ENCODE results near the gene CATSPERZ. TPM values are rescaled to one million over a fixed set of nuclear protein-coding genes. Genes with fewer than 3 reads are reported as not detected.

The CATSPERZ gene
- total and polyA plus RNA-seq, 8 donors = 0.18 to 11.3 (median 3.5) TPM; not detected in 4

DNA sequence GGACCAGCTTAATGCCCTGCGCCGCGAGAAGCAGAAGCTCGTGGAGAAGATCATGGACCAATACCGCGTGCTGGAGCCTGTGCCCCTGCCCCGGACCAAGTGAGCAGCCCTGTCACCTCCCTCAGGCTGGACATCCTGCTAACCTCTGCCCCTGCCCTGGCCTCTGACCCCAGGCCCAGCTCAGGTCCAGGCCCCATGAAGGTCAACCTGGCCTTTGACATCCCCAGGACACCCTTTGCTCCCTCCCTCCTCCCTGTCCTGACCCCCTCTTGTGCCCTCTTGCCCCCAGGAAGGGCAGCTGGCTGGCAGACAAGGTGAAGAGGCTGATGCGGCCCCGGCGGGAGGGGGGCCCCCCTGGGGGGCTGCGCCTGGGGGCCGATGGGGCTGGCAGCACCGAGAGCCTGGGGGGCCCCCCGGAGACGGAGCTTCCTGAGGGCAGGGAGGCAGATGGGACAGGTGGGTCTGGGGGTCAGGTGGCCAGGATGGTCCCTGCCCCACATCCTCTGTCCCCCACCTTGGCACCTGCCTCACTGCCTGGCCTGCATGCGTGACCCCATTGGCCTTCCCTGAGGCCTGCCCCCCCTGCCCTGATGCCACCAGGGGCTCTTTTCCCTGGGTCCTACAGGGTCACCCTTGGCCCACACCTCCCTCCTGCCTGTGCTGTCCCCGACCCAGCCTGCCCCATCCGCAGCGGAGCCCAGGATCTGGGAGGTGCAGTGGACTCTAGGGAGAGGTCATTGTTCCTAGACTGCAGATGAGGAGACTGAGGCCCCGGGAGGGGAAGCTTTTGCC lies 53.8 kb downstream of the CATSPERZ start:
- no peak overlapping the region for H3K27ac ChIP-seq
- H3K4me1 ChIP-seq = peaks cover 23 to 47% (median 35%) of the 10 kb centered on the region in 4 donors
- no peaks in the 10 kb centered on the region for H3K9me3 ChIP-seq
- peak in 1 of 2 donors; percentile 13 for DNase-seq
- H3K27me3 ChIP-seq = no peaks in the 10 kb centered on the region
- intact Hi-C loops (cut with DNase I; ENCODE audit: low total_unique reads) = no loop called here
- WGBS, 5 donors = 82 to 88% (median 86%) methylated on average over 12 to 20 of the region's 20 CpGs
- no peak overlapping the region for H3K4me3 ChIP-seq
- no peak for TF ChIP-seq EP300 (IDR thresholded peaks at IDR 0.05)
- peaks cover 0 to 10% (median 0%) of the 10 kb centered on the region in 4 donors for H3K36me3 ChIP-seq

Small RNA genes within 50 kb of the gene (small RNA-seq; reads per million reads assigned to genes)
- gene MIR7155 = 0.10 to 0.83 (median 0.41) reads per million in 4 donors
- gene RF00019 = 0 reads per million in 4 donors

Other genes starting within 250 kb of the CATSPERZ start
- 10 to 100 TPM; 18.0 to 52.1 (median 41.2) TPM for gene MACROD1, start 134.2 kb upstream of the CATSPERZ start, total RNA-seq
- 100 to 1,000 TPM in 2 of 3 donors, 10 to 100 TPM in 1; 59.1 to 283 (median 156) TPM for gene MACROD1, start 134.2 kb upstream of the CATSPERZ start, polyA plus RNA-seq
- 100 to 1,000 TPM in 1 of 5 donors, 10 to 100 TPM in 4; 27.4 to 259 (median 68.1) TPM for gene STIP1, start 114.2 kb upstream of the CATSPERZ start, total RNA-seq
- 10 to 100 TPM; 51.5 to 56.2 (median 53.2) TPM for gene STIP1, start 114.2 kb upstream of the CATSPERZ start, polyA plus RNA-seq
- 10 to 100 TPM; 11.9 to 30.3 (median 17.9) TPM for gene FERMT3, start 93.6 kb upstream of the CATSPERZ start, total RNA-seq
- 10 to 100 TPM; 12.4 to 31.9 (median 19.5) TPM for gene FERMT3, start 93.6 kb upstream of the CATSPERZ start, polyA plus RNA-seq
- 100 to 1,000 TPM in 2 of 5 donors, 10 to 100 TPM in 3; 15.2 to 425 (median 63.8) TPM for gene TRPT1, start 74.2 kb upstream of the CATSPERZ start, total RNA-seq
- 10 to 100 TPM; 75.8 to 83.5 (median 79.7) TPM for gene TRPT1, start 74.2 kb upstream of the CATSPERZ start, polyA plus RNA-seq
- gene NUDT22, start 74.1 kb upstream of the CATSPERZ start, total RNA-seq = 100 to 1,000 TPM in 4 of 5 donors, 10 to 100 TPM in 1; 35.1 to 363 (median 124) TPM
- gene NUDT22, start 74.1 kb upstream of the CATSPERZ start, polyA plus RNA-seq = 100 to 1,000 TPM in 1 of 3 donors, 10 to 100 TPM in 2; 62.4 to 143 (median 76.2) TPM
- gene DNAJC4, start 69.8 kb upstream of the CATSPERZ start, total RNA-seq = 10 to 100 TPM in 4 of 5 donors, 1 to 10 TPM in 1; 8.3 to 61.8 (median 14.9) TPM
- gene DNAJC4, start 69.8 kb upstream of the CATSPERZ start, polyA plus RNA-seq = 100 to 1,000 TPM in 2 of 3 donors, 10 to 100 TPM in 1; 69.8 to 115 (median 106) TPM
- gene VEGFB, start 65.8 kb upstream of the CATSPERZ start, total RNA-seq = 100 to 1,000 TPM in 1 of 5 donors, 10 to 100 TPM in 3, 1 to 10 TPM in 1; 2.9 to 167 (median 17.4) TPM
- gene VEGFB, start 65.8 kb upstream of the CATSPERZ start, polyA plus RNA-seq = 100 to 1,000 TPM in 1 of 3 donors, 10 to 100 TPM in 2; 86.4 to 132 (median 97.7) TPM
- gene FKBP2, start 59.3 kb upstream of the CATSPERZ start, total RNA-seq = 10 to 100 TPM; 15.2 to 66.8 (median 47.7) TPM
- 100 to 1,000 TPM; 140 to 257 (median 251) TPM for gene FKBP2, start 59.3 kb upstream of the CATSPERZ start, polyA plus RNA-seq
- 100 to 1,000 TPM in 1 of 5 donors, 10 to 100 TPM in 4; 39.3 to 179 (median 65.9) TPM for gene PPP1R14B, start 53.4 kb upstream of the CATSPERZ start, total RNA-seq
- 100 to 1,000 TPM in 2 of 3 donors, 10 to 100 TPM in 1; 80.6 to 234 (median 190) TPM for gene PPP1R14B, start 53.4 kb upstream of the CATSPERZ start, polyA plus RNA-seq
- 100 to 1,000 TPM in 1 of 5 donors, 10 to 100 TPM in 4; 14.0 to 154 (median 27.4) TPM for gene PLCB3, start 48.8 kb upstream of the CATSPERZ start, total RNA-seq
- gene PLCB3, start 48.8 kb upstream of the CATSPERZ start, polyA plus RNA-seq = 10 to 100 TPM; 12.2 to 14.3 (median 14.1) TPM
- 100 to 1,000 TPM in 1 of 5 donors, 10 to 100 TPM in 4; 40.4 to 343 (median 70.1) TPM for gene BAD, start 15.7 kb upstream of the CATSPERZ start, total RNA-seq
- gene BAD, start 15.7 kb upstream of the CATSPERZ start, polyA plus RNA-seq = 100 to 1,000 TPM; 114 to 207 (median 137) TPM
- 10 to 100 TPM in 2 of 5 donors, 1 to 10 TPM in 3; 2.9 to 58.8 (median 8.5) TPM for gene GPR137, start 14.5 kb upstream of the CATSPERZ start, total RNA-seq
- gene GPR137, start 14.5 kb upstream of the CATSPERZ start, polyA plus RNA-seq = 10 to 100 TPM; 18.8 to 23.4 (median 21.2) TPM
- not detected for gene KCNK4, start 9.1 kb upstream of the CATSPERZ start, total RNA-seq
- gene KCNK4, start 9.1 kb upstream of the CATSPERZ start, polyA plus RNA-seq = not detected
- 100 to 1,000 TPM in 3 of 5 donors, 10 to 100 TPM in 2; 45.5 to 685 (median 142) TPM for gene ESRRA, start 5.2 kb downstream of the CATSPERZ start, total RNA-seq
- 10 to 100 TPM; 63.5 to 86.6 (median 82.5) TPM for gene ESRRA, start 5.2 kb downstream of the CATSPERZ start, polyA plus RNA-seq
- gene TRMT112, start 17.2 kb downstream of the CATSPERZ start, total RNA-seq = 100 to 1,000 TPM in 2 of 5 donors, 10 to 100 TPM in 3; 50.8 to 181 (median 99.9) TPM
- gene TRMT112, start 17.2 kb downstream of the CATSPERZ start, polyA plus RNA-seq = 100 to 1,000 TPM; 271 to 337 (median 328) TPM
- gene PRDX5, start 17.8 kb downstream of the CATSPERZ start, total RNA-seq = 100 to 1,000 TPM in 3 of 5 donors, 10 to 100 TPM in 1, 1 to 10 TPM in 1; 9.3 to 254 (median 125) TPM
- gene PRDX5, start 17.8 kb downstream of the CATSPERZ start, polyA plus RNA-seq = 100 to 1,000 TPM; 462 to 725 (median 673) TPM
- 100 to 1,000 TPM in 1 of 5 donors, 10 to 100 TPM in 1, 1 to 10 TPM in 3; 1.8 to 137 (median 7.6) TPM for gene CCDC88B, start 39.8 kb downstream of the CATSPERZ start, total RNA-seq
- gene CCDC88B, start 39.8 kb downstream of the CATSPERZ start, polyA plus RNA-seq = 10 to 100 TPM; 37.4 to 57.7 (median 38.8) TPM
- gene RPS6KA4, start 58.8 kb downstream of the CATSPERZ start, total RNA-seq = 100 to 1,000 TPM in 1 of 5 donors, 10 to 100 TPM in 4; 15.4 to 103 (median 81.1) TPM
- 10 to 100 TPM; 18.5 to 22.8 (median 20.2) TPM for gene RPS6KA4, start 58.8 kb downstream of the CATSPERZ start, polyA plus RNA-seq